HUES48 (cell line): ENCODE results near the gene FOXN1.

Experiments used
- H3K27ac ChIP-seq: one replicate; pipeline ENCODE4 v1.7.0; 2013; ENCODE audit warnings: low read depth, low read length, inconsistent platforms
- H3K27me3 ChIP-seq: 2 replicates; pipeline ENCODE4 v1.6.1; 2013; ENCODE audit warnings: mild to moderate bottlenecking, low read length; ENCODE audit not compliant: control insufficient read depth, insufficient read depth
- H3K36me3 ChIP-seq: 2 replicates; pipeline ENCODE4 v1.6.1; 2013; ENCODE audit warnings: low read length; ENCODE audit not compliant: control insufficient read depth, insufficient read depth
- H3K4me1 ChIP-seq: 2 replicates; pipeline ENCODE4 v1.6.1; 2013; ENCODE audit warnings: mild to moderate bottlenecking, low read length; ENCODE audit not compliant: control insufficient read depth, insufficient read depth
- H3K4me3 ChIP-seq: 2 replicates; pipeline ENCODE4 v1.5.1; 2013; ENCODE audit warnings: mild to moderate bottlenecking, low read depth, low read length
- H3K9ac ChIP-seq: 2 replicates; pipeline ENCODE4 v1.6.1; 2013; ENCODE audit warnings: mild to moderate bottlenecking, low read depth, low read length, moderate library complexity
- H3K9me3 ChIP-seq: 2 replicates; pipeline ENCODE4 v1.6.1; 2013; ENCODE audit warnings: low read length; ENCODE audit not compliant: control insufficient read depth, insufficient read depth

FOXN1 gene

DNA sequence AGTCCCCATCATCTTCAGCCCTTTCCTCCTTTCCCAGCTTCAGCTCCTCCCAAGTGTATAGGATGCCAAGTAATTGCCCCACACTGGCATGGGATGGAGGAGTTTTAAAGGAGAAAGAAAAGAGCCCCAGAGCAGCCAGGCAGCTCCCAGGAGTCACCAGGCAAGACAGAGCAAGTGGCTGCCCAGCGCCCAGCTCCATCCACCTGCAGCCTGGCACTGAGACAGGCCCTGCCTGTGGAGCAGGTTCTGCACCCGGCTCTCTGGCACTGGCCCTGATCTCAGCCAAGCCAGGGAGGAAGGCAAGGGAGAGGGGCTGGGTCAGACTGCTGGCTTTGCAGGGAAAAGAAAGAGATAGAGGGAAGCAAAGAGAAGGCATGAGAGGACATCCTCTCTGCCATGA, 21.7 kb downstream of the FOXN1 start:
- Histone ChIP-seq H3K27ac (no peak overlapping the region), H3K4me1 (no peaks in the 10 kb centered on the region), H3K27me3 (no peaks in the 10 kb centered on the region)

DNA sequence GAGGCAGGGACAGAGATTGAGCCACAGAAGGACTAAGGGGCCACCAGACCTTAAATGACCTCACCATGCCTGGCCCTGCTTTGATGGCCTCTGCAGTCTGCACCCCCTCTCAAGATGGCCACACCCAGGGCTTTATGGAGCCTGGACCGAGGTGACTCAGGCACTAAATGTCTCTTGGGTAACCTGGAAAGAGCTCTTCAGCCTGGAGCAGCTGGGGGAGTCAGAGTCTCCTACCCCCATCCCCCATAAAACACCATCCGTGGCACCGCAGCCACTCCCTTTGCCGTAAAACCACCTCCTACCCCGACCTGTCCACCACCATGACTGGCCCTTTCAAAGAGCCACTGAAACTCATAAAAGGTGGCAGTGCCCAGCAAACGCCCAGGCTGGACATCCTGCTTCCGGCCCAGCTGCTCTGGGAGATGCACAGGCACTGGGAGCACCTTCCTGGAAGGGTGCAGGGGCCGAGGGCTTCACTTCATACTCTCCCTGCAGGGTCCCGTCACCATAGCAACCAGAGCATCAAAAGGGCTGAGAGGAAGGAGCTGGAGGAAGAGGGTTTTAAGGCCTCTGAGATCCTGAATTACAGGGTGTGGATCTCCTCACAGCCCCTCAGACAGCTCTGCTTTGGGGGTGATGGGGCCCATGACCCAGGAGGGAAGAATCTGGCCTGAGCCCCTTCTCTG, 22.3 kb downstream of the FOXN1 start:
- Histone ChIP-seq H3K27ac (no peak overlapping the region), H3K36me3 (no peaks in the 10 kb centered on the region), H3K4me3 (no peak overlapping the region), H3K9me3 (no peaks in the 10 kb centered on the region), H3K9ac (no peak overlapping the region), H3K4me1 (no peaks in the 10 kb centered on the region), H3K27me3 (no peaks in the 10 kb centered on the region)

More for the DNA sequence above, 21.7 kb downstream of the FOXN1 start:
- H3K4me3 ChIP-seq: no peak overlapping the region
- no peaks in the 10 kb centered on the region for H3K36me3 ChIP-seq
- no peaks in the 10 kb centered on the region for H3K9me3 ChIP-seq
- H3K9ac ChIP-seq: no peak overlapping the region

DNA sequence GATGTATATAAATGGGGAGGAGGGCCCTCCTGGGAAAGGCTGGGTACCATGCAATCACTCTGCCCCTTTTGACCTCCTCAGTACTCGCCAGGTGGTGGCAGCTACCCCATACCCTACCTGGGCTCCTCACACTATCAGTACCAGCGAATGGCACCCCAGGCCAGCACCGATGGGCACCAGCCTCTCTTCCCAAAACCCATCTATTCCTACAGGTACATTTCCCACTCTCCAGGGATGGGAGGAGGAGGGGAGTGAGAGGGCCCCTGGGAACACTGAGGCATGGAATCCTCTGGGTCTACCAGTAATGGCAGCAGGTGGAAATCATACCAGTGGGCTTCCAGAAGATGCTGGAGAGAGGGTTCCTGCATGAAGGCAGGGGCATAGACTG, 22.9 kb downstream of the FOXN1 start:
- H3K27ac ChIP-seq: no peak overlapping the region

DNA sequence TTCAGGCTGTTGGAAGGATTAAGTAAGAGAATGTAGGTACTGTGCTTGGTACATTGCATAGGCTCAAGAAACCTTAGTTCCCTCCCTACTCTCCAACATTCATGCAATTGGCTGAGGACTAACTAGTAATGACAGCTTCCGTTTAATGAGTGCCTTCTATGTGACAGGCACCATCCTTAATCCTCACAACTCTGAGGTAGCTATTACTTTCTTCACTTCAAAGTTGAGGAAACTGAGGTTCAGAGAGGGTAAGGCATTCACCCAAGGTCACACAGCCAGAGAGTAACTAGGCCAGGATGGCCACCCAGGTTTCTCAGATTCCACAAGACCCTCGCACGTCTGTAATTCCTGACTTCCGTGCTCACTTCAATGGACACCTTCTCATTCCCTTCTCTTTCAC, 24.1 kb downstream of the FOXN1 start:
- H3K9ac ChIP-seq: no peak overlapping the region
- H3K36me3 ChIP-seq: no peaks in the 10 kb centered on the region
- H3K4me3 ChIP-seq: no peak overlapping the region
- no peaks in the 10 kb centered on the region for H3K4me1 ChIP-seq
- no peak overlapping the region for H3K27ac ChIP-seq
- H3K27me3 ChIP-seq: no peaks in the 10 kb centered on the region
- no peaks in the 10 kb centered on the region for H3K9me3 ChIP-seq

More for the DNA sequence above, 22.9 kb downstream of the FOXN1 start:
- Histone ChIP-seq H3K27me3 (no peaks in the 10 kb centered on the region), H3K36me3 (no peaks in the 10 kb centered on the region), H3K4me1 (no peaks in the 10 kb centered on the region), H3K9ac (no peak overlapping the region), H3K4me3 (no peak overlapping the region), H3K9me3 (no peaks in the 10 kb centered on the region)

DNA sequence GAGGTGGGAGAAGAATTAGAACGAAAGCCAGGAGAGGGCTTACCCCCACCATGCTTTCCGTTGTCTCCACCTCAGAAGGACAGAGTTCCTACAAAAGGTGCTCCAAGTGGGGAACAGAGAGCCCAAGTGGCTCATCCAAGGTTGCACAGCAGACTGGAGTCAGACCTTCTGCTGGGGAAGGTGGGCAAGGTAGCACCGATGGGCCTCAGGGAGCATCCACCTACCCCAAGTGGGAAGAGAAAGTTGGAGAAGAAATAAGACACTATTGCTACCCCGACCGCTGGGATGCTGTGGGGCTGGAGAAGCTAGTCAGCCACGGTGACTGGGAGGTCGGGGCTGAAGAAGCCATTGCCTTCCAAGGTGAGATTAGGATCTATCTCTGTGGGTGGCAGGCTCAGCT, 24.8 kb downstream of the FOXN1 start:
- Histone ChIP-seq H3K27me3 (no peaks in the 10 kb centered on the region), H3K4me3 (no peak overlapping the region), H3K36me3 (no peaks in the 10 kb centered on the region), H3K9ac (no peak overlapping the region), H3K27ac (no peak overlapping the region), H3K4me1 (no peaks in the 10 kb centered on the region), H3K9me3 (no peaks in the 10 kb centered on the region)

DNA sequence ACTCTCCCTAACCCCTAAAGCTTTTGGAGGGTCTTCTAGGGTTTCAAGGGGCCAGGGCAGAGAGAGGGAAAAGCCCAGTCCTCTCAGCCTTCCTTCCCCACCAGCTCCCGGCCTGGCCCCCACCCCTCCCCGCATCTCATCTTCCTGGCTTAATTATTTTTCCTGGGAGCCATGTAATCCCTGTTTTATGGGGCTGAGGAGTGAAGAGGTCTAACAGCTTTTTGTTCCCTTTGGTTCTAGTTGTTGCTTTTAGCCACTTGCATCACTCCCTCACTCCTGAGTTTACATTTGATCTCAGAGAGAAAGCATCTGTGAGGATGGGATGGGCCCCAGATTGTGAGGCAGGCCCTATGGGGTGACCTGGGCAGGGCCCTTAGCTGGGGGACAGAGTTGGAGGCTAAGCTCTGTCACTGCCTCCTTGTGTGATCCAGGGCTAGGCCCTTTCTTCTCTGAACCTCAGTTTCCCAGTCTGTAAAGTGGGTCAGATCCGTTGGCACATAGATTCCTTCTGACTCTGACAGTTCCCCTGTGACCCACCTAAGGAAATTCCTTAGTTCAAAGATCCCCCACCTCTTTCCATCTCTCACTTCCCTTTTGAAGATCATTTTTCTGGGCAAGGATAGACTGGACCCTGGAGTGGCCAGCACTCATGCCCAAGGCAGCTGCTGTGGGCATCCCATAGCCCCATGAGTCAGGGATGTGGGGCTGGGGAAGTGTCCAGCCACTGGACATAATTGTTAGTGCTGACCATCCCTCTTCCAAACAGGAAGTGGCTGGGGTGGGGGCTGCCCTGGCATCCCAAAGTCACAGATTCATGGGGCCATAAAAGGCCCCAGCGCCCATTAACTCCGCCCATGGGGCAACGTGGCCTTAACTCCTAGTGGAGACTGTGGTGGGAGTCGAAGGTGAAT, 26.2 kb downstream of the FOXN1 start:
- H3K36me3 ChIP-seq: no peaks in the 10 kb centered on the region
- H3K4me1 ChIP-seq: no peaks in the 10 kb centered on the region
- no peak overlapping the region for H3K9ac ChIP-seq
- H3K4me3 ChIP-seq: no peak overlapping the region
- H3K27me3 ChIP-seq: no peaks in the 10 kb centered on the region
- H3K27ac ChIP-seq: no peak overlapping the region
- H3K9me3 ChIP-seq: no peaks in the 10 kb centered on the region

DNA sequence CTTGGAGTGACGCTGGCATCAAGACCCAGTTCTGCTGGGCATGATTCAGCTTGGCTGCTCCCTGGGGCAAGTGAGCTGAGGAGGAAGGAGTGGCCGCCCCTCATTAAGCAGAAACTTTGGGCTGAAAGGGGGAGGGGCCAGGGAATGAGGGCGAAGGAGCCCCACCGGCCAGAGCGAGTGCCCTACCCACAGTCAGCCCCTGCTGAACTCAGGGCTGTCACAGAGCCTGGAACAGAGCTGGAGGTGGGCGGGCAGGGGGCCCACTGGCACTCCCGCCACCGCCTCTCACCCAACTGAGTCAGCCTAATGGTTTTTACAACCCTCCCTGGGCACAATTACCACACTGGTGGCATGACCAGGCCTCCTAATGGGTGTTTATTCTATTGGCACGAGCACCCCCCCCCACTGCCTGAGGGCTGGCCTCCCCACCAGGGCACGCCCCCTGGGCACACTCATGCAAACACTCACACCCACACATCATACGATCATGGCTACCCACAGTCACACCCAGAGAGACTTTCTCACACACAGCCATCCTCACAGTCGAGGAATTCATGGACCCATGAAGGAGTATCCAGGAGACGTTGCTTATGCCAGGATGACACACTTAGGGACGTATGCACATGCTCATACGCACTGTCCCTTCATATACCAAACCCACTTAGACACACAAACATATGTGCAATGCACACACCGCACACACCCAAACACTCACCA, 27.1 kb downstream of the FOXN1 start:
- H3K9ac ChIP-seq: no peak overlapping the region
- no peak overlapping the region for H3K4me3 ChIP-seq
- no peak overlapping the region for H3K27ac ChIP-seq
- no peaks in the 10 kb centered on the region for H3K36me3 ChIP-seq
- H3K27me3 ChIP-seq: no peaks in the 10 kb centered on the region
- no peaks in the 10 kb centered on the region for H3K9me3 ChIP-seq
- no peaks in the 10 kb centered on the region for H3K4me1 ChIP-seq

DNA sequence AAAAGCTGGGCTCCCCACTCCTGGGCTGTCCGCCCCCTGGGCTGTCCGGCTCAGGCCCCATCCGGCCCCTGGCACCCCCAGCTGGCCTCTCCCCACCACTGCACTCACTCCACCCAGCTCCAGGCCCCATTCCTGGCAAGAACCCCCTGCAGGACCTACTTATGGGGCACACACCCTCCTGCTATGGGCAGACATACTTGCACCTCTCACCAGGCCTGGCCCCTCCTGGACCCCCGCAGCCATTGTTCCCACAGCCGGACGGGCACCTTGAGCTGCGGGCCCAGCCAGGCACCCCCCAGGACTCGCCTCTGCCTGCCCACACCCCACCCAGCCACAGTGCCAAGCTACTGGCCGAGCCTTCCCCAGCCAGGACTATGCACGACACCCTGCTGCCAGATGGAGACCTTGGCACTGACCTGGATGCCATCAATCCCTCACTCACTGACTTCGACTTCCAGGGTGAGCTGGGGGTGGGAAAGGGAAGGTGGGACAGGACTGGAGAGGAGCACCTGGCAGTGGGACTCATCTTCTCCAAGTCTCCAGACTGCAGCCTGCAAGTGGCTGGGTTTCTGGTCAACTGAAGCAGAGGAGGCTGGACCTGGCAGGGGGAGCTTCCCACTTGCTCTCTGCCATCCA, 28.7 kb downstream of the FOXN1 start:
- H3K36me3 ChIP-seq: no peaks in the 10 kb centered on the region
- no peaks in the 10 kb centered on the region for H3K4me1 ChIP-seq
- H3K9me3 ChIP-seq: no peaks in the 10 kb centered on the region
- no peak overlapping the region for H3K27ac ChIP-seq
- H3K27me3 ChIP-seq: no peaks in the 10 kb centered on the region
- H3K9ac ChIP-seq: no peak overlapping the region
- no peak overlapping the region for H3K4me3 ChIP-seq

DNA sequence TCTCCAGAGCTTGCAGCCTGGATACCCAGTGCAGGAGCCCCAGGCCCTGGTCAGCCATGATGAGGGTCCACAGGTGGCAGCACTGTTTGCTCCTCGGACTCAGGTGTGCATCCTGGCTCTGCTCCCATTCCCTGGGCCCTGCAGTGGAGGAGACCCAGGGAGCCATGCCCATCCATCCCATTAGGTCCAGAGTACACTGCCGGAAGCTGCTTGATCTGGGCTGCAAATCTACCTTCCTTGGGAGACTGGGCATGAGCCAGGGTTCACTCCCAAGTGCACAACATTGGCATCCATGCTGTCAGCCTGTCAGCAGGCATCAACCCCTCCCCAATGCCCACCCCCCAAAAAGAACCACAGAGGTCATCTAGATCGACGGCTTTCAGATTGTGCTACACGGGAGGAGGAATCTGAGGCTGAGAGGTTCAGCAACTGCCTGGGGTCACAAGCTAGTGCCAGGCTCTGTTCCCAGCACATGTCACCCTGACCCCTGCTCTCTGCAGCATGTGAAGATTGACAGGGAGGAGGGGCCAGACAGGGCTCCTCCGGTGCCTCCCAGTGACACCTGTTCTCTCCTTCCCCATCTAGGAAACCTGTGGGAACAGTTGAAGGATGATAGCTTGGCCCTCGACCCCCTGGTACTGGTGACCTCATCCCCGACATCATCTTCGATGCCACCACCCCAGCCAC, 30.5 kb downstream of the FOXN1 start:
- Histone ChIP-seq H3K36me3 (no peaks in the 10 kb centered on the region), H3K27me3 (no peaks in the 10 kb centered on the region), H3K9me3 (no peaks in the 10 kb centered on the region), H3K4me3 (no peak overlapping the region), H3K9ac (no peak overlapping the region), H3K27ac (no peak overlapping the region), H3K4me1 (no peaks in the 10 kb centered on the region)

DNA sequence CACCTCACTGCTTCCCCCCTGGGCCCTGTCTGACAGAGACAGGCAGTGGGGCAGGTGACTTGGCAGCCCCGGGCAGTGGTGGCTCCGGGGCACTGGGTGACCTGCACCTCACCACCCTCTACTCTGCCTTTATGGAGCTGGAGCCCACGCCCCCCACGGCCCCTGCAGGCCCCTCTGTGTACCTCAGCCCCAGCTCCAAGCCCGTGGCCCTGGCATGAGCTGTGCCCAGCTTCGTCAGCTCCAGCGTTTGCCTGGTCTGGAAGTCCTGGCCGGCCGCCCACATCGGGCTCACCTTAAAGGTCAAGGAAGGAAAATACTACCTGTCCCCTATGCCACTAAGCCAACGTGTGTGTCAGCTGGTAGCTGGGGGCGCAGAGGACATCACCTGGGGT, 31.1 kb downstream of the FOXN1 start:
- Histone ChIP-seq H3K27me3 (no peaks in the 10 kb centered on the region), H3K9me3 (no peaks in the 10 kb centered on the region), H3K27ac (no peak overlapping the region), H3K4me3 (no peak overlapping the region), H3K4me1 (no peaks in the 10 kb centered on the region), H3K36me3 (no peaks in the 10 kb centered on the region), H3K9ac (no peak overlapping the region)
